Stimulated activated effector memory CD8-positive, alpha-beta T cell treated with anti-CD3 and anti-CD28 coated beads, Interleukin-12 subunit alpha, Interleukin-12 subunit beta, amount 100 ng/mL, for 72 hours (primary cell): Measurements from ENCODE around the gene WNK2.
A peak's percentile ranks its signal among the peaks of the same experiment; 100 is the strongest.

ENCODE experiments used
- ATAC-seq: fragments of 150-1000 bp; cut with Tn5 transposase; 2 replicates; pipeline ENCODE4 v1.10.0; 2021
- DNase-seq, 2 donors: peaks; one replicate each; pipeline ENCODE4 v3.0.0; 2021 to 2022; ENCODE audit warnings: low spot score in 2 of 2
- H3K27ac Mint-ChIP-seq: one replicate; pipeline ENCODE4 v1.8.0; 2022; ENCODE audit warnings: mild to moderate bottlenecking, mixed read lengths
- H3K36me3 Mint-ChIP-seq: one replicate; pipeline ENCODE4 v1.8.0; 2022; ENCODE audit warnings: mild to moderate bottlenecking, mixed read lengths
- H3K4me1 Mint-ChIP-seq: one replicate; pipeline ENCODE4 v1.8.0; 2022; ENCODE audit warnings: mixed read lengths
- H3K4me3 Mint-ChIP-seq: one replicate; pipeline ENCODE4 v1.8.0; 2022; ENCODE audit warnings: mild to moderate bottlenecking, mixed read lengths
- H3K9me3 Mint-ChIP-seq: one replicate; pipeline ENCODE4 v1.8.0; 2022; ENCODE audit warnings: mixed read lengths

Gene WNK2

GRCh38 chr9:93173365-93174051 is 10.4 kb upstream of the WNK2 start:
- H3K4me1 Mint-ChIP-seq: peaks cover 13% of the 10 kb centered on the region
- DNase-seq (no peak), ATAC-seq (no peak)
- no peaks in the 10 kb centered on the region for H3K36me3 Mint-ChIP-seq
- H3K27ac Mint-ChIP-seq: peak overlapping the region; percentile 64
- H3K4me3 Mint-ChIP-seq: no peak overlapping the region
- H3K9me3 Mint-ChIP-seq: no peaks in the 10 kb centered on the region

- no peak overlapping the region for H3K4me3 Mint-ChIP-seq
- DNase-seq (no peak), ATAC-seq (no peak)
- H3K9me3 Mint-ChIP-seq: no peaks in the 10 kb centered on the region
- no peaks in the 10 kb centered on the region for H3K36me3 Mint-ChIP-seq
- peaks cover 7% of the 10 kb centered on the region for H3K4me1 Mint-ChIP-seq
- H3K27ac Mint-ChIP-seq: no peak overlapping the region
Observed at GRCh38 chr9:93174976-93175375, 9.0 kb upstream of the WNK2 start.

GRCh38 chr9:93177676-93178075 is 6.3 kb upstream of the WNK2 start:
- no peaks in the 10 kb centered on the region for H3K36me3 Mint-ChIP-seq
- peaks cover 5% of the 10 kb centered on the region for H3K4me1 Mint-ChIP-seq
- no peak for DNase-seq
- H3K9me3 Mint-ChIP-seq: no peaks in the 10 kb centered on the region
- H3K27ac Mint-ChIP-seq: no peak overlapping the region
- no peak overlapping the region for H3K4me3 Mint-ChIP-seq
- no peak for ATAC-seq

- DNase-seq (no peak), ATAC-seq (no peak)
- H3K36me3 Mint-ChIP-seq: no peaks in the 10 kb centered on the region
- no peak overlapping the region for H3K27ac Mint-ChIP-seq
- H3K9me3 Mint-ChIP-seq: no peaks in the 10 kb centered on the region
- peaks cover 13% of the 10 kb centered on the region for H3K4me1 Mint-ChIP-seq
- no peak overlapping the region for H3K4me3 Mint-ChIP-seq
Observed at GRCh38 chr9:93178851-93179786, 4.8 kb upstream of the WNK2 start.

GRCh38 chr9:93180938-93181337 is 3.0 kb upstream of the WNK2 start:
- Mint-ChIP-seq H3K27ac (no peak overlapping the region), H3K4me3 (no peak overlapping the region), H3K36me3 (no peaks in the 10 kb centered on the region), H3K9me3 (no peaks in the 10 kb centered on the region), H3K4me1 (peaks cover 13% of the 10 kb centered on the region)
- ATAC-seq: no peak
- no peak for DNase-seq

- H3K4me1 Mint-ChIP-seq: peaks cover 13% of the 10 kb centered on the region
Observed at GRCh38 chr9:93181672-93182435, 2.1 kb upstream of the WNK2 start.

GRCh38 chr9:93182572-93182971 is 1.4 kb upstream of the WNK2 start:
- ATAC-seq (no peak), DNase-seq (no peak)
- Mint-ChIP-seq H3K27ac (no peak overlapping the region), H3K9me3 (no peaks in the 10 kb centered on the region), H3K4me3 (peak overlapping the region; percentile 63), H3K36me3 (no peaks in the 10 kb centered on the region), H3K4me1 (peaks cover 13% of the 10 kb centered on the region)

More at GRCh38 chr9:93181672-93182435, 2.1 kb upstream of the WNK2 start:
- ATAC-seq (no peak), DNase-seq (no peak)
- H3K9me3 Mint-ChIP-seq: no peaks in the 10 kb centered on the region
- no peaks in the 10 kb centered on the region for H3K36me3 Mint-ChIP-seq
- H3K27ac Mint-ChIP-seq: no peak overlapping the region
- H3K4me3 Mint-ChIP-seq: no peak overlapping the region

GRCh38 chr9:93183131-93183662 is 742 bp upstream of the WNK2 start:
- Mint-ChIP-seq H3K4me1 (peaks cover 13% of the 10 kb centered on the region), H3K36me3 (no peaks in the 10 kb centered on the region), H3K27ac (no peak overlapping the region), H3K4me3 (peak overlapping the region; percentile 63), H3K9me3 (no peaks in the 10 kb centered on the region)
- DNase-seq (no peak), ATAC-seq (no peak)

GRCh38 chr9:93184432-93185265 is 710 bp downstream of the WNK2 start:
- peak; percentile 35 for ATAC-seq
- H3K9me3 Mint-ChIP-seq: no peaks in the 10 kb centered on the region

GRCh38 chr9:93185266-93186214 is 1.6 kb downstream of the WNK2 start:
- Mint-ChIP-seq H3K27ac (no peak overlapping the region), H3K4me1 (peaks cover 12% of the 10 kb centered on the region), H3K4me3 (peak overlapping the region; percentile 5), H3K36me3 (no peaks in the 10 kb centered on the region), H3K9me3 (no peaks in the 10 kb centered on the region)
- DNase-seq: no peak
- no peak for ATAC-seq

More at GRCh38 chr9:93184432-93185265, 710 bp downstream of the WNK2 start:
- peak in 1 of 2 donors; percentile 58 for DNase-seq
- Mint-ChIP-seq H3K4me3 (peak overlapping the region; percentile 63), H3K36me3 (no peaks in the 10 kb centered on the region), H3K4me1 (peaks cover 13% of the 10 kb centered on the region), H3K27ac (no peak overlapping the region)

- H3K4me3 Mint-ChIP-seq: no peak overlapping the region
- H3K27ac Mint-ChIP-seq: no peak overlapping the region
- ATAC-seq (no peak), DNase-seq (no peak)
- no peaks in the 10 kb centered on the region for H3K9me3 Mint-ChIP-seq
- peaks cover 9% of the 10 kb centered on the region for H3K4me1 Mint-ChIP-seq
- H3K36me3 Mint-ChIP-seq: no peaks in the 10 kb centered on the region
Observed at GRCh38 chr9:93186215-93186945, 2.4 kb downstream of the WNK2 start.

GRCh38 chr9:93187047-93187446 is 3.1 kb downstream of the WNK2 start:
- DNase-seq (no peak), ATAC-seq (no peak)
- Mint-ChIP-seq H3K27ac (no peak overlapping the region), H3K36me3 (no peaks in the 10 kb centered on the region), H3K4me1 (peaks cover 9% of the 10 kb centered on the region), H3K4me3 (no peak overlapping the region), H3K9me3 (no peaks in the 10 kb centered on the region)

- no peak for ATAC-seq
- DNase-seq: no peak
- Mint-ChIP-seq H3K4me3 (no peak overlapping the region), H3K4me1 (peaks cover 9% of the 10 kb centered on the region), H3K27ac (no peak overlapping the region), H3K9me3 (no peaks in the 10 kb centered on the region), H3K36me3 (no peaks in the 10 kb centered on the region)
Observed at GRCh38 chr9:93187574-93187973, 3.6 kb downstream of the WNK2 start.
